Stimulated activated naive CD8-positive, alpha-beta T cell treated with anti-CD3 and anti-CD28 coated beads, Interleukin-15, Interleukin-2, amounts not matched to agents 100 ng/mL and 50 ng/mL, for 24 hours (primary cell): Measurements from ENCODE around the gene C15orf61.

Experiments used
- H3K27ac Mint-ChIP-seq: one replicate; pipeline ENCODE4 v1.8.0; 2021; ENCODE audit warnings: mild to moderate bottlenecking, mixed read lengths
- H3K27me3 Mint-ChIP-seq: one replicate; pipeline ENCODE4 v1.8.0; 2021; ENCODE audit warnings: mixed read lengths
- H3K36me3 Mint-ChIP-seq: one replicate; pipeline ENCODE4 v1.8.0; 2021; ENCODE audit warnings: low read depth, mixed read lengths
- H3K4me1 Mint-ChIP-seq: one replicate; pipeline ENCODE4 v1.8.0; 2021; ENCODE audit warnings: low read depth, mixed read lengths
- H3K4me3 Mint-ChIP-seq: one replicate; pipeline ENCODE4 v1.8.0; 2021; ENCODE audit warnings: mild to moderate bottlenecking, mixed read lengths
- H3K9me3 Mint-ChIP-seq: one replicate; pipeline ENCODE4 v1.8.0; 2021; ENCODE audit warnings: mixed read lengths

The C15orf61 gene

DNA sequence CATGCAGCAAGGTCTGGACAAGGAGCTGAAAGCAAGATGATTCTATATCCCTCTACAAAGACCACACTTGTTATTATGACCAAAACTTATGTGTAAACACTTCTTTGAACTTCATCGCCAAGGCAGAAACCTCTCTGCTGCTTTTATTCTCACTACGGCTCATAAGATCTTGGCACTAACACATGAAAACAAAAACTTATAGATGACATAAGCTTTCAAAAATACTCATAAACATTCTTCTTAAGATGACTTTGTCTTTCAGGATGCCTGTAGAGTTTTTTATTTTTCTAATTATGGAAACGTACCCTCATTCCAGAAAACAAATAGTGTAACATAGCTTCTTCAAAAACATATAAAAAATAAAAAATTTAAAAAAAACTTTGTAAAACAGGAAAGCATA, 12.5 kb upstream of the C15orf61 start:
- Mint-ChIP-seq H3K4me3 (no peak overlapping the region), H3K36me3 (peaks cover 27% of the 10 kb centered on the region), H3K27me3 (no peaks in the 10 kb centered on the region), H3K4me1 (peaks cover 10% of the 10 kb centered on the region), H3K9me3 (no peaks in the 10 kb centered on the region), H3K27ac (no peak overlapping the region)

DNA sequence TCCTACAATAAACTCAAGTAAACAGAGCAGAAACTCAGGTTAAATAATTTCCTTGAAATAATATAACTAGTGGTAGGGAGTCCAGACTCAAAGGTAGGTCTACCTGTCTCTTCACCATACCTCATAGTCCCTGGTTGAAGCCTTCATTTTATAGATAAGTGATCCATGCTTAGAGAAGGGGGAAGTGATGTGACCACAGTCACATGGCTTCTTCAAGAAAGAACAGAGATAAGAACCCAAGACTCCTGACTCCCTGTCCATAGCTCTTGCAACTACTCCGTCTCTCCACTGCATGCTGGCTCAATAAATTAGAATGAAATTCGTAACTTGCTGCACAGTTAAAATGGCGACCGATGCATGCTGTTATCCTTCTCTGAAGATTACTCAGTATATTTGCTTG, 11.0 kb upstream of the C15orf61 start:
- Mint-ChIP-seq H3K27ac (no peak overlapping the region), H3K4me3 (no peak overlapping the region), H3K9me3 (no peaks in the 10 kb centered on the region), H3K27me3 (no peaks in the 10 kb centered on the region), H3K36me3 (peaks cover 39% of the 10 kb centered on the region), H3K4me1 (peaks cover 10% of the 10 kb centered on the region)

DNA sequence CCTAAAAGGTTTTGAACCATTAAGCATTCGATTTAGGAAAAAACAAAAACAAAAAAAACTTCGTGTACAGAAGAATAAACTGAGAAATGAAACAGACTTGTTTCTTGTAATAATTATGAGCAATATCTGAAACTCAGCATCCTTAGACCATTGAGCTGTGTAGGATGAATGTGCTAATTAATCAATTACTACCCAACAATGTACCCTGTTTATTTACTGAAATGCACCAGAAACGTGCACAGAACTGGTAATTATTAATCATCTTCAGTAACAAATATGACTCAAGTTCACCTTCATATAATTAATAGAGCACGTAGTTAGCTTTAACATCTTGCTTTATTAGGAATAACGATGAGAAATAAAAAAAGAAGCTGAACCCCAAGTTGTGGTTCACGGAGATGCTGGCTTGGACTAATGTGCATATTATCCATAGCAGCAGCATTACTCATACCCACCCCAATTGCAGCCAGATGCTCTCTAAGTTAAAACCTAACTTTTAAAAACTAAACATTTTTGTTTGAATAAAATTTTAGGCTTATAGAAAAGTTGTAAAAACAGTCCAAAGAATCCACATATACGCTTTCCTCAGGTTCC, 10.2 kb upstream of the C15orf61 start:
- no peak overlapping the region for H3K27ac Mint-ChIP-seq
- H3K27me3 Mint-ChIP-seq = no peaks in the 10 kb centered on the region
- peaks cover 43% of the 10 kb centered on the region for H3K36me3 Mint-ChIP-seq
- H3K4me1 Mint-ChIP-seq = peaks cover 10% of the 10 kb centered on the region
- no peaks in the 10 kb centered on the region for H3K9me3 Mint-ChIP-seq
- H3K4me3 Mint-ChIP-seq = no peak overlapping the region

DNA sequence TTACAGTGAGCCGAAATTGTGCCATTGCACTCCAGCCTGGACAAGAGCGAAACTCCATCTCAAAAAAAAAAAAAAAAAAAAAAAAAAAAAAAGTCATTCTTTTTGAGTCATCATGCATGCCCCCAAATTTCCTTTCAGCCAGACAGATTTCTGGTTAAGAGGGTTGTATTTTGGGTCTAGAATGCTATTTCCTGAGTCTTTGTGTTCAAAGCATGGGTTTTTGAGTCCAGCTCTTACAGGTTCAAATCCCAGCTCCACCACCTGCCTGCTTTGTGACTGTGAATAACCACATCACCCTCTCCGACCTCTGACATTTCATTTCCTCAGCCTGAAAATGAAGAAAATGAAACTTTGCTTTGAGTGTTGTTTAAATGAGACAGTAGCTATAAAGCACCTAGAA, 9.3 kb upstream of the C15orf61 start:
- H3K27ac Mint-ChIP-seq = no peak overlapping the region
- H3K36me3 Mint-ChIP-seq = peaks cover 43% of the 10 kb centered on the region
- no peak overlapping the region for H3K4me3 Mint-ChIP-seq
- H3K4me1 Mint-ChIP-seq = peaks cover 4% of the 10 kb centered on the region
- H3K27me3 Mint-ChIP-seq = no peaks in the 10 kb centered on the region
- no peaks in the 10 kb centered on the region for H3K9me3 Mint-ChIP-seq

DNA sequence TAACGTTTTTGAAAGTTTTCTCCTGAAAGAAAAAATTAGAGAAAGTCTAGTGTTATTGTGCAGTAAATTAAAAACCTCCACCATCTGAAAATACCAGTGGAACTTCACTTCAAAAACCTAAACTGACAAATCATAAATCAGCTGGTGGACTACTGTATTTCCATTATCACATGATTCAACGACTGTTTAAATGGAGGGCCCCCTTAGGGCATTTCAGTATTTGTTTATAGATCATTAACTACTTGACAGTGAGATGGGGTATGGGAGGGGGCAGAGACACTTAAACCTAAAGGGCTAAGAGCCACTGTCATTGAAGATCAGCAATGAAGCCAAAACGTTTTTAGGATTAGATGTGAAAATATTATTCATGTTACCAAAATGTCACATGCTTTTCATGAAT, 8.8 kb upstream of the C15orf61 start:
- no peaks in the 10 kb centered on the region for H3K9me3 Mint-ChIP-seq
- H3K36me3 Mint-ChIP-seq = peaks cover 43% of the 10 kb centered on the region
- H3K4me1 Mint-ChIP-seq = peaks cover 4% of the 10 kb centered on the region
- no peak overlapping the region for H3K27ac Mint-ChIP-seq
- H3K27me3 Mint-ChIP-seq = no peaks in the 10 kb centered on the region
- H3K4me3 Mint-ChIP-seq = no peak overlapping the region

DNA sequence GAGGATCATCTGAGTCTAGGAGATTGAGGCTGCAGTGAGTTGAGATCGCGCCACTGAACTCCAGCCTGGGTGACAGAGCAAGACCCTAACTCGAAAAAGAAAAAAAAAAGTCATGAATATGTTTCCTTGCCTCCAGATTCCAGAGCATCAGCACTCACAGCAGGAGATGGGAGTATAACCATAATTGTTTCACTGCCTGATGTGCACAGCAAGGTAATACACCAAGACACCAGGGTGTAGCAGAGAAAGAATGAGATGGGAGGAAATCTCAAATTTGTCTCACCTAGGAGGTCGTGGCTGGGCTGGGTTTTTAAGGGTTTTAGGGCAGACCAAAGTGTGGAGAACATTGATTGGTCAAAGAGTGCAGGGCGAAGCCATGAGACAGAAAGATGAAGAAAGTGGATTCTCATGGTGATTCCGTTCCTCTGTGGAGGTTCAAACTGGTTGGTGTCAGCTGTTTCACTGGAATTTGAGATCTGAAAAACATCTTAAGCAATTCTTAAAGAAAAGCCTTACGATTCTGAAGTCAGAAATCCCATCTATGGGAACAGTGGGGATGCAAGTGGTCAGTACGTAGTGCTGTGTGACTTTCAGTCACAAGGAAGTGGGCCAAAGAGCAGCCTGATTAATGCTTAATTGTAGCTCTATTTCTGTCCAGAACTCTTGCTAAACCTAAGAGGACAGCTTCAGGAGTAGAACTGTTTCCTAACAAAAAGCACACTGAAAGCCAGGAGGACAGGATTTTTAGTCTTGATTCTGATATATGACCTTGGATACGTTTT, 7.8 kb upstream of the C15orf61 start:
- Mint-ChIP-seq H3K27ac (no peak overlapping the region), H3K9me3 (no peaks in the 10 kb centered on the region), H3K27me3 (no peaks in the 10 kb centered on the region), H3K4me1 (peaks cover 4% of the 10 kb centered on the region), H3K4me3 (no peak overlapping the region), H3K36me3 (peaks cover 50% of the 10 kb centered on the region)

DNA sequence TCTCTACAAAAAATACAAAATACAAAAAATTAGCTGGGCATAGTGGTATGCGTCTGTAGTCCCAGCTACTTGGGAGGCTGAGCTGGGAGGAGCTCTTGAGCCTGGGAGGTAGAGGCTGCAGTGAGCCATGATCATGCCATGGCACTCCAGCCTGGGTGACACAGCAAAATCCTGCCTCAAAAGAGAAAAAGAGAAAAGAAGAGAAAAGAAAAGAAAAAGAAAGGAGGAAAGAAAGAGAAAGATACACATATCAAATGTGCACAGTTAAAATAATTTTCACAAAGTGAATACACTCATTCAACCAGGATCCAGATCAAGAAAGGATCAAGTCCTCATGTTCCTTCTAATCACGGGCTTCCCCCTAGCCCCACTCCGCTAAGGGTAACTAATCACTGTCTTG, 5.8 kb upstream of the C15orf61 start:
- no peak overlapping the region for H3K27ac Mint-ChIP-seq
- peaks cover 4% of the 10 kb centered on the region for H3K4me1 Mint-ChIP-seq
- H3K4me3 Mint-ChIP-seq = no peak overlapping the region
- H3K36me3 Mint-ChIP-seq = peaks cover 48% of the 10 kb centered on the region
- H3K27me3 Mint-ChIP-seq = no peaks in the 10 kb centered on the region
- H3K9me3 Mint-ChIP-seq = no peaks in the 10 kb centered on the region

DNA sequence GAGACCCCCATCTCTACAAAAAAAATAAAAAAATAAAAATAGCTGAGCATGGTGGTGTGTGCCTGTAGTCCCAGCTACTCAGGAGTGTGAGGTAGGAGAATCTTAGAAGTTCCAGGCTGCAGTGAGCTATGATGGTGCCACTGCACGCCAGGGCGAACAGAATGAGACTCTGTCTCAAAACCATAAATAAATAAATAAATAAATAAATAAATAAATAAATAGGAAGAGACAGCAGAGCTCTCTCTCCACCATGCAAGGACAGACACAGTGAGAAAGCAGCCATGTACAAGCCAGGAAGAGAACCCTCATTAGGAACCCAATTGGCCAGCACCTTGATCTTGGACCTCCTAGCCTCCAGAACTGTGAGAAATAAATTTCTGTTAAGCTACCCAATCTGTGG, 5.4 kb upstream of the C15orf61 start:
- Mint-ChIP-seq H3K4me3 (no peak overlapping the region), H3K27me3 (no peaks in the 10 kb centered on the region), H3K27ac (no peak overlapping the region), H3K4me1 (peaks cover 5% of the 10 kb centered on the region), H3K9me3 (no peaks in the 10 kb centered on the region), H3K36me3 (peaks cover 45% of the 10 kb centered on the region)

DNA sequence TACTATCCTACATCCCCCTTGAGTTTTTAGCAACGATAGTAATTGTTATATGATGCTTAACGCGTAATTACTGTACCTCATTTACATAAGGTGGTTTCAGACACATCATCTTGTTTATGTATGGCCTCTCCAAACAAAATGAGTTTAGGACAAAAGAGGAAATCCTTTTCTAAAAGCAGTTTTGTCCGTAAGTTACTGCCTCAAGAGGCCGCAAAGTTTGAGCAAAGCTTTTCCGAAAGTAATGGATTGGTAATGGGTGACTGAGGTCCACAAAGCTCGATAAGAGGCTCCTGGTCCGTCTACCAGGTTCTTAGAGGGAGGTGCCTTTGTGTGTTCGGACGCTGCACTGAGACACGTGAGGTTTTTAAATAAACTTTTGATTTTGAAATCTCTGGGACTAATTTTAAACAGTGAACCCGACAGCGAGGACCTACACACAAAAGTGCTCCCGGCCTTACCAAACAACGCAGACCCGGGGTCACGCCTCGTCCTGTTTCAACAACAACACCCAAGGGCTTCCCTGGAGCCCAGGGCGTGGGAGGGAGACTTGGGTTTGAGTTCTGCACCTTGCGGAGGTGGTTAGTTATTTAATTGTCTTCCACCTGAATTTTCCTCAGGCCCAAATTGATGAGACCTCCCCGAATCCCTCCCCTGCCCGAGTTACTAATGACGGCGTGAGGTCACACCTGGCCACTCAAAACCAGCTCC, 456 bp upstream of the C15orf61 start:
- H3K27ac Mint-ChIP-seq = peak overlapping the region; percentile 91
- H3K36me3 Mint-ChIP-seq = peaks cover 13% of the 10 kb centered on the region
- peaks cover 28% of the 10 kb centered on the region for H3K4me1 Mint-ChIP-seq
- H3K27me3 Mint-ChIP-seq = no peaks in the 10 kb centered on the region
- H3K9me3 Mint-ChIP-seq = no peaks in the 10 kb centered on the region
- H3K4me3 Mint-ChIP-seq = peak overlapping the region; percentile 97

DNA sequence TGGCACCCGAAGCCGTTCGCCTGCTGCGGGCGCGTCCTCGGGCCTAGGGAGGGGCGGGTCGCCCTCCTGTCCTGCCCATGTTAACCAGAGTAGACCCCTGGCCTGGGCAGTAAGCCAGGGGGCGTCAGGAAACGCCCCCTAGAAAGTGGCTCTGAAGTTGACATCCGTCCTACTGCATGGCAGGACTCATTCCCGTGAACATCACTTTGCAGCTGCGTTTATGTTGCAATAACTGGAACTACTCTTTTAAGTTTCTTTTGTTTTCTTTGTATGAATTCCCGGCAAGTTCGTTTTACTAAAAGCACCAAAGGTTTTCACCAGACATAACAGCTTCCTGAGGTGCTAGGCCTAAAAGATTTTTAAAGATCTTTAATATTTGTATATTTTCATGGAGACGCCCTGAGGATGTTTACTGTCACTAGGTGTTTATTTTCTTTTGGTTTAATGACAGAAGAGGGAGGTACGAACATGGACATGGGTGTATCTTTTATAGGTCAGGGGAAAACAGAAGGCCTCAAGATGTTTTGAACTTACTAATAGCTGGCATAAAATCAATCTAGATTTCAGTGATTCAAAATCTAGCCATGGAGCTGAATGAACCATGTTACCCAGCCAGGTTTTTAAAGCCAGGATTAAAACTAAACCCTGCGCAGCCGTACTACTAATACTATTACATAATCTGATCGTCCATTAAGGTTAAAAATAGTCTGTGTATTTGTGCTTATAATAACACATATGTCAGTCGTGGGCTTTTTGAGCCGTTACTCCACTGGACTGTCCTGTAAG, 1.0 kb downstream of the C15orf61 start:
- Mint-ChIP-seq H3K4me3 (peak overlapping the region; percentile 97), H3K27ac (peak overlapping the region; percentile 99), H3K9me3 (no peaks in the 10 kb centered on the region), H3K36me3 (peaks cover 21% of the 10 kb centered on the region), H3K27me3 (no peaks in the 10 kb centered on the region), H3K4me1 (peaks cover 28% of the 10 kb centered on the region)

DNA sequence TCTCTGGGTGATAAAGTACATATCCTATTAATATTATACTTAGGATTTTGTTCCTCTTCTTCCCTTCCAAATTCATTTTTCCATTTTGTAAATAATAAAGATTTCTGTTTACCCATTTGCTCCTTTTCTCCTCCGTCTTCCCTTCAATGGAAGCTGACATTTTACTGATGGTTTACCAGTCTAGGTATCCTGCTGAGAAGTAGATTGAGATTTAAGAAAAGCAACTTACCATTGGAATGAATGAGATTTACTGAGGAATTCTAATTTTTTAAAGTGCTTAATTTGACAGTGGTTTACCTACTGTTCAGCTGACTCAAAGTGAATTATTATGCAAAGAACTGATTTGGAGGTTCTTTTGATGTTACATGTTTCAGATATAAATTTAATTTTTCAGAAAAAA, 2.4 kb downstream of the C15orf61 start:
- Mint-ChIP-seq H3K27ac (no peak overlapping the region), H3K9me3 (no peaks in the 10 kb centered on the region), H3K4me3 (peak overlapping the region; percentile 97), H3K27me3 (no peaks in the 10 kb centered on the region), H3K4me1 (peaks cover 28% of the 10 kb centered on the region), H3K36me3 (peaks cover 23% of the 10 kb centered on the region)

DNA sequence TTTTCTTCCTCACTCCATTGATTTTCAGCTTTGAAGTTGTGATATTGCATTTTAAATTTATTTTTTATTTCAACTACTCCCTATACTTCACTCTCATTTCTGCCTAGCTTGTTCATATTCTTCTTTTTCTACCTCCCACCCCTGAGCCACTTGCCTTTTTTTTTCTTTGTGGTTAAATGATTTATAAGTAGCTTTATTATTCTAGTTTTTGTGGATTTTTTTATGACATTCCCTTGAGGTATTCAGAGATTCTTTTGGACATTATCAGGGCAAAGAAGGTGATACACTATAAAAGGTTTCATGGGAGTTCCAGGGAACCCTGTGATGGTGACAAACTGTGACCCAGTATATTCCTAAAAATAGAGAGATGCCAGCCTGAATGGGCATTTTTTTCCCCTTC, 3.3 kb downstream of the C15orf61 start:
- Mint-ChIP-seq H3K9me3 (no peaks in the 10 kb centered on the region), H3K36me3 (peaks cover 18% of the 10 kb centered on the region), H3K27ac (no peak overlapping the region), H3K4me3 (no peak overlapping the region), H3K27me3 (no peaks in the 10 kb centered on the region), H3K4me1 (peaks cover 28% of the 10 kb centered on the region)

DNA sequence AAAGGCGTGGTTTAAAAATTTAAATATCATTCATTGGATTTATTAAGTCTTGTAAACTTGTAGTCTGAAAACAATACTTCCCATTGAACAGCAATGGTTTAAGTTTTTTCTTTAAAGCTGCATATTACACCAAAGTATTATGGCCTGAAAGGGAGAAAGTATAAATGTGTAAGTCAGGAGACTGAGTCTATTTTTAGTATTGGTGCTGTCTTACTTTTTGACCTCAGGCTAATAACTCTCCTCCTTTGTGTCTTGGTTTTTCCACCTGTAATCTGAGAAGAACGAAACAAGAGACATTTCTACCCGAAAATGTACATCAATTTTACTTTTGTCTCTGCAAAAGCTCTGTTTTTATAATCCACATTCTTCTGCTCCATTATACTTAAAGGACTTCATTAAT, 7.6 kb downstream of the C15orf61 start:
- H3K4me3 Mint-ChIP-seq = no peak overlapping the region
- no peaks in the 10 kb centered on the region for H3K9me3 Mint-ChIP-seq
- H3K36me3 Mint-ChIP-seq = peaks cover 18% of the 10 kb centered on the region
- H3K27me3 Mint-ChIP-seq = no peaks in the 10 kb centered on the region
- H3K4me1 Mint-ChIP-seq = peaks cover 13% of the 10 kb centered on the region
- H3K27ac Mint-ChIP-seq = no peak overlapping the region

DNA sequence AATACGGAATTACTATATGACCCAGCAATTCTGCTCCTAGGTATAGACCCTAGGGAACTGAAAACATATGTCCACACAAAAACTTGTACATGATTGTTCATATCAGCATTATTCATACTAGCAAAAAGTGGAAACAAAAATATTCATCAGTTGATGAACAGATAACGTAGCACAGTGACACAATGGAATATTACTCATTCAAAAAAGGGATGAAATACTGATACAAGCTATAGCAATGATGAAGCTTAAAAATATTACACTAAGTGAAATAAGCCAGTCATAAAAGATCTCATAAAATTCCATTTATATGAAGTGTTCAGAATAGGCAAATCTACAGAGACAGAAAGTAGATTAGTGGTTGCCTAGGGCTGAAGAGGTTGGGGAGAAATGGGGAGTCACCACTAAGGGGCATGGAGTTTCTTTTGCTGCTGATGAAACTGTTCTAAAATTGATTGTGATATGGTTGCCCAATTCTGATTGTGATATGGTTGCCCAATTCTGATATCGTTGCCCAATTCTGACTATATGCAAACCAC, 10.5 kb downstream of the C15orf61 start:
- H3K36me3 Mint-ChIP-seq = peaks cover 15% of the 10 kb centered on the region
- no peaks in the 10 kb centered on the region for H3K9me3 Mint-ChIP-seq
- peak overlapping the region; percentile 21 for H3K27ac Mint-ChIP-seq
- H3K4me3 Mint-ChIP-seq = no peak overlapping the region
- no peaks in the 10 kb centered on the region for H3K27me3 Mint-ChIP-seq
- H3K4me1 Mint-ChIP-seq = peaks cover 13% of the 10 kb centered on the region
